ENCODE data around the gene CDC42BPA. TPM values are rescaled to one million over a fixed set of nuclear protein-coding genes. Genes with fewer than 3 reads are reported as not detected.

Gene CDC42BPA
- polyA plus RNA-seq, 1 donor (not counting 4 experiments of a cell fraction or from before 2014, with no cell fraction given), result 9.2 TPM

- Histone ChIP-seq H3K27ac (ENCODE audit: control insufficient read depth, insufficient read depth, low read length) (no peak overlapping the region), H2AFZ (ENCODE audit: control insufficient read depth, low read length) (no peak overlapping the region), H3K27me3 (ENCODE audit: control insufficient read depth, extremely low read depth, insufficient read depth, low read length) (no peaks in the 10 kb centered on the region), H3K4me2 (ENCODE audit: control insufficient read depth, extremely low read depth, insufficient read depth, low read depth, low read length) (no peak overlapping the region), H3K4me1 (ENCODE audit: control insufficient read depth, extremely low read depth, insufficient read depth, low read length) (no peaks in the 10 kb centered on the region), H3K36me3 (ENCODE audit: control insufficient read depth in 2 of 2, extremely low read depth in 1 of 2, insufficient read depth in 2 of 2, low read length in 2 of 2) (peaks cover 3 to 5% of the 10 kb centered on the region in 2 experiments), H4K20me1 (ENCODE audit: control insufficient read depth, extremely low read depth, insufficient read depth, low read length) (no peaks in the 10 kb centered on the region), H3K4me3 (ENCODE audit: control insufficient read depth in 2 of 3, extremely low read depth in 1 of 3, insufficient read depth in 2 of 3, low read depth in 1 of 3, low read length in 3 of 3) (no peak overlapping the region), H3K79me2 (ENCODE audit: control insufficient read depth, insufficient read depth, low read length) (no peaks in the 10 kb centered on the region), H3K9me1 (ENCODE audit: control insufficient read depth, extremely low read depth, insufficient read depth, low read length) (no peaks in the 10 kb centered on the region), H3K9me3 (ENCODE audit: control insufficient read depth, low read depth, low read length) (no peaks in the 10 kb centered on the region), H3K9ac (ENCODE audit: control insufficient read depth, extremely low read depth, insufficient read depth, low read length) (no peak overlapping the region)
- no peak for TF ChIP-seq CTCF (optimal IDR thresholded peaks at IDR 0.05 in 1 of 3, IDR thresholded peaks at IDR 0.05 in 1 of 3, conservative IDR thresholded peaks at IDR 0.05 in 1 of 3; ENCODE audit: extremely low read depth in 1 of 3, insufficient read depth in 2 of 3, low read length in 3 of 3)
- no peak for TF ChIP-seq EZH2 (IDR thresholded peaks at IDR 0.05; ENCODE audit: low read length)
- dilution Hi-C loops (cut with MboI; ENCODE audit: extremely low pct_ligation_motif_present, low sequenced_read_pairs), result no loop called here
- FAIRE-seq (no peak), DNase-seq (ENCODE audit: low read depth, low spot score) (no peak)
Measured at GRCh38 chr1:227035316-227035715, 283.0 kb downstream of the CDC42BPA start.

GRCh38 chr1:227033880-227034279 lies 284.4 kb downstream of the CDC42BPA start:
- Histone ChIP-seq H3K27ac (ENCODE audit: control insufficient read depth, insufficient read depth, low read length) (no peak overlapping the region), H3K27me3 (ENCODE audit: control insufficient read depth, extremely low read depth, insufficient read depth, low read length) (no peaks in the 10 kb centered on the region), H3K36me3 (ENCODE audit: control insufficient read depth in 2 of 2, extremely low read depth in 1 of 2, insufficient read depth in 2 of 2, low read length in 2 of 2) (peaks cover 3 to 4% of the 10 kb centered on the region in 2 experiments), H2AFZ (ENCODE audit: control insufficient read depth, low read length) (no peak overlapping the region), H3K4me1 (ENCODE audit: control insufficient read depth, extremely low read depth, insufficient read depth, low read length) (no peaks in the 10 kb centered on the region), H4K20me1 (ENCODE audit: control insufficient read depth, extremely low read depth, insufficient read depth, low read length) (no peaks in the 10 kb centered on the region), H3K9me3 (ENCODE audit: control insufficient read depth, low read depth, low read length) (no peaks in the 10 kb centered on the region), H3K4me2 (ENCODE audit: control insufficient read depth, extremely low read depth, insufficient read depth, low read depth, low read length) (no peak overlapping the region), H3K9ac (ENCODE audit: control insufficient read depth, extremely low read depth, insufficient read depth, low read length) (no peak overlapping the region), H3K79me2 (ENCODE audit: control insufficient read depth, insufficient read depth, low read length) (no peaks in the 10 kb centered on the region), H3K9me1 (ENCODE audit: control insufficient read depth, extremely low read depth, insufficient read depth, low read length) (no peaks in the 10 kb centered on the region), H3K4me3 (ENCODE audit: control insufficient read depth in 2 of 3, extremely low read depth in 1 of 3, insufficient read depth in 2 of 3, low read depth in 1 of 3, low read length in 3 of 3) (no peak overlapping the region)
- no peak for DNase-seq (ENCODE audit: low read depth, low spot score)
- dilution Hi-C loops (cut with MboI; ENCODE audit: extremely low pct_ligation_motif_present, low sequenced_read_pairs), result no loop called here
- no peak for FAIRE-seq
- TF ChIP-seq EZH2 (IDR thresholded peaks at IDR 0.05; ENCODE audit: low read length) (no peak), CTCF (optimal IDR thresholded peaks at IDR 0.05 in 1 of 3, IDR thresholded peaks at IDR 0.05 in 1 of 3, conservative IDR thresholded peaks at IDR 0.05 in 1 of 3; ENCODE audit: extremely low read depth in 1 of 3, insufficient read depth in 2 of 3, low read length in 3 of 3) (no peak)
